GM12891 (cell line): ENCODE results near the gene NUDT13. TPM values are rescaled to one million over a fixed set of nuclear protein-coding genes. Genes with fewer than 3 reads are reported as not detected.

ENCODE experiments used
- DNase-seq: peaks from one replicate; pipeline ENCODE4 v3.0.0; 2011; ENCODE audit warnings: low spot score; ENCODE audit not compliant: insufficient read length
- FAIRE-seq: peaks from 2 replicates; lab custom pipeline; 2011; peaks lifted over from hg19 to GRCh38; lab: Jason Lieb, UNC
- PAX5 ChIP-seq: IDR thresholded peaks from 2 replicates; pipeline ENCODE4 v1.6.1; 2011; ENCODE audit warnings: low read length, moderate library complexity, mild to moderate bottlenecking; ENCODE audit not compliant: insufficient read depth, severe bottlenecking
- POLR2A ChIP-seq: IDR thresholded peaks from 2 replicates; pipeline ENCODE4 v1.6.1; 2011; ENCODE audit warnings: low read depth, low read length, control low read depth
- POLR2AphosphoS5 ChIP-seq: IDR thresholded peaks from 2 replicates; pipeline ENCODE4 v1.6.1; 2011; ENCODE audit warnings: low read depth, low read length, control low read depth
- POU2F2 ChIP-seq: IDR thresholded peaks from 2 replicates; pipeline ENCODE4 v1.6.1; 2011; ENCODE audit warnings: low read depth, mild to moderate bottlenecking, control low read depth, low read length, moderate library complexity
- SPI1 ChIP-seq: IDR thresholded peaks from 2 replicates; pipeline ENCODE4 v1.6.1; 2011; ENCODE audit warnings: low read depth, low read length, control low read depth
- TAF1 ChIP-seq: IDR thresholded peaks from 2 replicates; pipeline ENCODE4 v1.6.1; 2011; ENCODE audit warnings: low read depth, low read length, control low read depth
- polyA plus RNA-seq: library from polyadenylated mRNA; unstranded; fragments of >200 nt; gene quantifications from one replicate; pipeline ENCODE4 v1.2.1, GENCODE V29; 2012; ENCODE audit warnings: low read depth, missing spikeins, inconsistent platforms; ENCODE audit not compliant: missing spikeins

NUDT13 gene
- 2.8 TPM for polyA plus RNA-seq

DNA sequence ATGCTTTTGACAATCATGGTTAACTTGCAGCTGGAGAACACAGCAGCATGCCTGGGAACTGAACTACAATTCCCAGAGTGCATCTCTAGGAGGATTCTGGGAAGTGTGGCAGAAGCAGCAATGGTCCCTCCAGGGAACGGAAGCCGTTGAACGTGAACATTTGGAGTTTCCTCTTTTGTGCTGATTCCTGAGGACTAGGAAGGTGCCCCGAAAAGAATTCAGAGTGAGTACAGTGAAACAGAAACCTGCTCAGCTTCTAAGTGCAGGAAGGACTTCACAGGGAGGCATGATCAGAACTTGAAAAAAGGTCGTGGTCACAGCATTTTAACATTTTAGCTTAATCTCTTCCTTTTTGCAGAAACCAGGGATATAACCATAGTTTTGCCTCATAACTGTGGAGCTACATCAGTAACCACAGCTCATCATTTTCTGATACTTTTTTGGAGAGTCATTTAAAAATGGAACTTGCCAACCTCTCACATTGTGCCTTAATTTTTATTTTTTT is at the start of gene NUDT13:
Gene NUDT13 (plus strand): TSS at position 111 of the 505 bp plus-strand sequence. CDS start 3,911 bp downstream, outside the sequence.
- DNase-seq (peak; percentile 36), FAIRE-seq (peak; percentile 93)
- TF ChIP-seq POLR2A (no peak), TAF1 (no peak), PAX5 (no peak), POU2F2 (no peak), SPI1 (0 out of 2 replicates have a peak, but pooled peaks have one; percentile 30), POLR2AphosphoS5 (0 out of 2 replicates have a peak, but pooled peaks have one; percentile 25)

DNA sequence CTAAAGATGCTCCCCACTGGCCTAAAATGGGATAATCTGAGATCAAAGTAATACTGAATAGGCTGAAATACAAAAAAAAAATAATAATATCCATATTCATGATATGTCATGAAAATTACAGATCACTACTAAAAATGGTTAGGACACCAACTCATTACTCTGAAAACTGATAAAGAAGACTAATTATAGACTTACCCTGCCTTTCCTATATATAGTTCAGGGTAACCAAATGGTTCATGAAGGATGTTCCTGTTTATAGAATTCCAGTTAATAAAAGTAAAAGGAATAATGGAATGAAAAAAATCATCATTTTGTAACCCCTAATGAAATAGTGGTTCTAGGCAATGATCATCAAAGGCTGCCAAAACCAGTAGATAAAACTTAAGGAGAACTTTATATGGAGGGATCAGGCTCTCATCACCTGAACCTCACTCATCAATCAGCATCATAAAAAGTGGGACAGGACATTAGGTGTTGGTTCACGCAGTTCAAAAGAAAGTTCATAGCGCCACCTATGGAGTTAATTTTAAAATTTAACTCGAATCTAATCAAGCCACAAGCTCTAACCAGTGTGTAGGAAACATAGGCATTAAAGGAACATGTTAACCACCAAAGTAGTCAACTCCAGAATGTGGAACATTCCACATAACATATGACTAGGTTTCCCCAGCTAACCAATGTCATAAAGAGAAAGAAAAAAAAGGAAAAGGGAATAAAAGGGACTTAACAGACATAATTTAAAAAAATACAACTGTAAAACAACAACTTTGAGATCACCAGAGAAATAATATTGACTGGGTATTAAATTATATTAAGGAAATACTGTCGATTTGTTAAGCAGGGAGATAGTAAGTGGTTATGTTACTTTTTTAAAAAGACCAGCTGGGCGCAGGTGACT is 49.3 kb upstream of the NUDT13 start:
- DNase-seq (no peak), FAIRE-seq (peak; percentile 45)
- TF ChIP-seq POLR2A (no peak), POU2F2 (no peak), POLR2AphosphoS5 (no peak), SPI1 (no peak), PAX5 (no peak), TAF1 (no peak)

GRCh38 chr10:73061743-73062142 is 48.5 kb upstream of the NUDT13 start:
- no peak for DNase-seq
- TF ChIP-seq PAX5 (no peak), POU2F2 (no peak), POLR2AphosphoS5 (no peak), TAF1 (no peak), SPI1 (no peak), POLR2A (no peak)
- no peak for FAIRE-seq

GRCh38 chr10:73065441-73065840 is 44.8 kb upstream of the NUDT13 start:
- no peak for TF ChIP-seq PAX5
- no peak for FAIRE-seq
- DNase-seq = no peak

GRCh38 chr10:73073627-73074026 is 36.6 kb upstream of the NUDT13 start:
- TF ChIP-seq PAX5 (no peak), POLR2A (no peak), SPI1 (no peak), POLR2AphosphoS5 (no peak)
- FAIRE-seq = no peak
- no peak for DNase-seq

- no peak for TF ChIP-seq SPI1
- no peak for TF ChIP-seq POU2F2
- no peak for TF ChIP-seq PAX5
- no peak for TF ChIP-seq POLR2A
- no peak for TF ChIP-seq TAF1
- no peak for TF ChIP-seq POLR2AphosphoS5
- FAIRE-seq = no peak
Measured at GRCh38 chr10:73075829-73076228, 34.4 kb upstream of the NUDT13 start.

DNA sequence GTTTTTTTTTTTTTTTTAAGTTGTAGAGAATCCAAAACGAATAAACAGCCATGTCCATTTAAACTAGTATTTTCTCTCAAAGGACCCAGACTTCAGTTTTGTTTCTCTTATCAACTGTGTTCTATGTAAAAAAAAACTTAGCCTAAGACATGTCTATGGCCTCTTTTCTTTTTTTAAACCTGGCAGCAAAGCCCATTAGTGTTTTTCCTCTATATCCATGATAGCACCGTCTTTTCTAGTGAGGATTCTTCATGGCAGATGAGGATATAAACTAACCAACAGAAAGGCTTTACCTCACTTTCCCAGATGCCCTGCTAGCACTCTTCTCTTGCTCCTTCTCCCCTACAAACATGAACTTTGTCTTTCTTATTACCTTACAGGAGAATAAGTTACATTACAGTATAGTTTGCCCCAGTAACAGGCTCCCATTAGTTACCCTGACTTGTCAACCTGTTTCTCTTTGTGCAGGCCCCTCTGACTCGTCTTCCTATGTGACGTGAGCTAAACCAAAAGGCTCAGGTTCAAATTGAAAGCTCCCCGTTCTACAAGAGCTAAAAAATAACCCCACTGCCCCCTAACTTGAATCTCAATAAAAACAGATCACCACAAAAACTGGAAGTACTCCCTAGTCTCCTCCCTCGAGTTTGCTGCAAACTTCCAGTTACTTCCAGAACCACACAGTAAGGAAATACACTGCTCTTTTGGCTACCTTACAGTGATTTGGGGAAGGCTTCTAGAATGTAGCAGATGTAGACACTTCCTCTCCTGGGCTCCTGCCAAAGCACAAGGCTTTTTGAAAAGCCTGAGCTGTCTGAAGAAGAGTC is 33.7 kb upstream of the NUDT13 start:
- no peak for DNase-seq
- TF ChIP-seq SPI1 (peak; percentile 73), POLR2A (no peak)
- no peak for FAIRE-seq

More at GRCh38 chr10:73075829-73076228, 34.4 kb upstream of the NUDT13 start:
- no peak for DNase-seq

DNA sequence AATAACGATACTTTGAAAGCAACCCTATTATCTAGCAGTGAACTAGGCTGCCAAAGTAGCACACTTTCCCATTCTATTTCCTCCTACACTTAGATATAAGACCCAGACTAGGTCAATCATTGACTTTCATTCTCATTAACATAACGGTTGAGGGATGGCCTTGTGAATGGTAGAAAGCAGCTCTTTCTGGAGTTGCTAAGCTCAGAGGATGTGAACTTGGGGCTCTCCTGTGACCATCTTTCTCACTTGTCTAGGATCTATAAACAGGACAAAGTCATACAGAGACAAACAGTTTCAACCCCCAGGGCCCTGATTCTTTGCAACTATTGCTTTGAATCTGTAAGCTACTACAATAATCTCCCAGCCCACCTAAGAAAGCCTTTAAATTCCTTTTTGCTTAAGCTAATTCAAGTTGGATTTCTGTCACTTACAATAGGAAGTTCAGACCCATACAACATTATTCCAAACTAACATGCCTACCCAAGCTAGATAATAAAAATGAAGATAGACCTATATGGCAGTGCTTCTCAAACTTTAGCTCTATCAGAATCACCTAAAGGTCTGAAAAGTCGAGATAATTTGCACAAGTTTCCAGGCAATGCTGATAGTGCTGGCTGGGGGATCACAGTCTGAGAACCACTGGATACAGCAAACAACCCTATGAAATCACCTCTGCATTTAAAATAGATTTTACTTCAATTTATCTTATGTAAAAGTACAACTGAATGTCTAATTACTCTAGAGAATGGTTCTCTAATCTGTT is 30.3 kb upstream of the NUDT13 start:
- no peak for FAIRE-seq
- DNase-seq = no peak
- TF ChIP-seq SPI1 (no peak), POLR2A (no peak), TAF1 (no peak), POLR2AphosphoS5 (no peak), PAX5 (no peak), POU2F2 (no peak)

GRCh38 chr10:73083221-73083620 is 27.0 kb upstream of the NUDT13 start:
- DNase-seq (no peak), FAIRE-seq (peak; percentile 16)
- TF ChIP-seq PAX5 = no peak
- TF ChIP-seq TAF1 = no peak
- TF ChIP-seq POLR2A = no peak
- no peak for TF ChIP-seq SPI1
- TF ChIP-seq POLR2AphosphoS5 = no peak
- no peak for TF ChIP-seq POU2F2
